Measurements from ENCODE around the gene BEST1. TPM values are rescaled to one million over a fixed set of nuclear protein-coding genes. Genes with fewer than 3 reads are reported as not detected.
A peak's percentile ranks its signal among the peaks of the same experiment; 100 is the strongest.

Gene BEST1
- total and polyA plus RNA-seq, 2 of the 13 experiments (the other 11 are each of a cell fraction or from before 2014, with no cell fraction given): 0.09 to 0.65 TPM

DNA sequence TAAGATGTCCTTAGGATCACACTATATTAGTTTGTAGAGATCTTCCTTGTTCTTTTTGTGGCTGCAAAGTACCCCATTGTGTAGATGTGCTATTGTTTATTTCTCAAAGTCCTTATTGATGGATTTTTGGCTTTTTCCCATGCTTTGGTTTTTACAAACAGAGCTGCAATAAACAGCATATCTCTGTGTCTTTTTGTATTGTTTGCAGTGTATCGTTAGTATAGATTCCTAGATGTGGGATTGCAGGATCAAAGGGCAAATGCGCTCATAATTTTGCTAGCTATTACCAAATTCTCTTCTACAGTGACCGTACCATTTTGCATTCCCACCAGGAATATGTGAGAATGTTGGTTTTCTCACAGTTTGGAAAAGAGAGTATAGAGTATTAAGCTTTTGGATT is 44.8 kb downstream of the BEST1 start (continued):
- TF ChIP-seq, protein P1, sequence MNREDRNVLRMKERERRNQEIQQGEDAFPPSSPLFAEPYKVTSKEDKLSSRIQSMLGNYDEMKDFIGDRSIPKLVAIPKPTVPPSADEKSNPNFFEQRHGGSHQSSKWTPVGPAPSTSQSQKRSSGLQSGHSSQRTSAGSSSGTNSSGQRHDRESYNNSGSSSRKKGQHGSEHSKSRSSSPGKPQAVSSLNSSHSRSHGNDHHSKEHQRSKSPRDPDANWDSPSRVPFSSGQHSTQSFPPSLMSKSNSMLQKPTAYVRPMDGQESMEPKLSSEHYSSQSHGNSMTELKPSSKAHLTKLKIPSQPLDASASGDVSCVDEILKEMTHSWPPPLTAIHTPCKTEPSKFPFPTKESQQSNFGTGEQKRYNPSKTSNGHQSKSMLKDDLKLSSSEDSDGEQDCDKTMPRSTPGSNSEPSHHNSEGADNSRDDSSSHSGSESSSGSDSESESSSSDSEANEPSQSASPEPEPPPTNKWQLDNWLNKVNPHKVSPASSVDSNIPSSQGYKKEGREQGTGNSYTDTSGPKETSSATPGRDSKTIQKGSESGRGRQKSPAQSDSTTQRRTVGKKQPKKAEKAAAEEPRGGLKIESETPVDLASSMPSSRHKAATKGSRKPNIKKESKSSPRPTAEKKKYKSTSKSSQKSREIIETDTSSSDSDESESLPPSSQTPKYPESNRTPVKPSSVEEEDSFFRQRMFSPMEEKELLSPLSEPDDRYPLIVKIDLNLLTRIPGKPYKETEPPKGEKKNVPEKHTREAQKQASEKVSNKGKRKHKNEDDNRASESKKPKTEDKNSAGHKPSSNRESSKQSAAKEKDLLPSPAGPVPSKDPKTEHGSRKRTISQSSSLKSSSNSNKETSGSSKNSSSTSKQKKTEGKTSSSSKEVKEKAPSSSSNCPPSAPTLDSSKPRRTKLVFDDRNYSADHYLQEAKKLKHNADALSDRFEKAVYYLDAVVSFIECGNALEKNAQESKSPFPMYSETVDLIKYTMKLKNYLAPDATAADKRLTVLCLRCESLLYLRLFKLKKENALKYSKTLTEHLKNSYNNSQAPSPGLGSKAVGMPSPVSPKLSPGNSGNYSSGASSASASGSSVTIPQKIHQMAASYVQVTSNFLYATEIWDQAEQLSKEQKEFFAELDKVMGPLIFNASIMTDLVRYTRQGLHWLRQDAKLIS (CRISPR knock-in tag; IDR thresholded peaks at IDR 0.05): no peak
- TF ChIP-seq FOXP4 (CRISPR knock-in tag; IDR thresholded peaks at IDR 0.05): peak; percentile 59
- no peak for TF ChIP-seq ARNTL (CRISPR knock-in tag; IDR thresholded peaks at IDR 0.05)
- peak; percentile 52; the same call in 1 of the 2 replicates for TF ChIP-seq GATAD2A (CRISPR knock-in tag; IDR thresholded peaks at IDR 0.05)
- no peak for TF ChIP-seq ZEB1 (IDR thresholded peaks at IDR 0.05; ENCODE audit: insufficient replicate concordance, low read depth)
- TF ChIP-seq EZH2 (conservative IDR thresholded peaks at IDR 0.05; ENCODE audit: low read depth, low read length): no peak
- 0 out of 2 replicates have a peak, but pooled peaks have one; percentile 24 for TF ChIP-seq ATF7 (IDR thresholded peaks at IDR 0.05)
- TF ChIP-seq ATF7 (CRISPR knock-in tag; IDR thresholded peaks at IDR 0.05): no peak
- TF ChIP-seq ZNF17 (CRISPR knock-in tag; IDR thresholded peaks at IDR 0.05): no peak
- TF ChIP-seq GPN1 (CRISPR knock-in tag; IDR thresholded peaks at IDR 0.05; ENCODE audit: borderline replicate concordance): no peak
- peak; percentile 20; the same call in 1 of the 2 replicates for TF ChIP-seq CREM (IDR thresholded peaks at IDR 0.05)
- no peak for TF ChIP-seq CREM (CRISPR knock-in tag; IDR thresholded peaks at IDR 0.05)
- 0 out of 2 replicates have a peak, but pooled peaks have one; percentile 33 for TF ChIP-seq FOXJ3 (CRISPR knock-in tag; IDR thresholded peaks at IDR 0.05; ENCODE audit: borderline replicate concordance)
- no peak for TF ChIP-seq KAT2B (IDR thresholded peaks at IDR 0.05; ENCODE audit: borderline replicate concordance, low read depth, low read length)
- no peak for TF ChIP-seq ZNF263 (CRISPR knock-in tag; IDR thresholded peaks at IDR 0.05)
- peak; percentile 68 for TF ChIP-seq SOX5 (CRISPR knock-in tag; IDR thresholded peaks at IDR 0.05; ENCODE audit: borderline replicate concordance)
- TF ChIP-seq LCORL (IDR thresholded peaks at IDR 0.05): no peak
- TF ChIP-seq LCORL (CRISPR knock-in tag; IDR thresholded peaks at IDR 0.05): 0 out of 2 replicates have a peak, but pooled peaks have one; percentile 28
- TF ChIP-seq NCOR1 (IDR thresholded peaks at IDR 0.05; ENCODE audit: borderline replicate concordance, low read length): peak; percentile 64; the same call in 1 of the 2 replicates
- TF ChIP-seq HNF4A (CRISPR knock-in tag; IDR thresholded peaks at IDR 0.05): peak; percentile 71
